Mesenteric fat pad (tissue), 1 donor: ENCODE data around the gene UACA. TPM values are rescaled to one million over a fixed set of nuclear protein-coding genes. Genes with fewer than 3 reads are reported as not detected.
"Not testable (repeated sequence)": the region's sequence is repeated elsewhere in the genome, so short reads cannot be mapped to it uniquely, and the experiment has no call there.

ENCODE experiments used
- DNase-seq: peaks from one replicate; pipeline ENCODE4 v3.0.0-alpha.2; 2020; ENCODE audit warnings: low spot score
- long read RNA-seq: library from polyadenylated mRNA; unstranded; transcript quantifications from one replicate; pipeline ENCODE4 v2.0.0, GENCODE V29; 2020
- total RNA-seq: library from RNA; stranded (reverse); fragmentation: NEBNext Ultra II Directional; extraction: Animal tissue kit (Norgen Biotek cat#: 25700); gene quantifications from one replicate; pipeline ENCODE4 v1.2.1, GENCODE V29; 2021
- donor health status: DM: yes; HTN: yes; CAD: no.

The UACA gene
- 55.9 TPM for total RNA-seq
- long read RNA-seq, transcript UACA-205 (15 exons, 2,060 nt), result major isoform, 7 of 305 reads
- long read RNA-seq, partial matches to known transcripts, result 237 of 305 reads
- long read RNA-seq, other reads (novel, unspliced or antisense), result 61 of 305 reads

GRCh38 chr15:70763120-70763949 lies at the start of gene UACA:
Gene UACA (minus strand): TSS chr15:70763558. CDS start chr15:70763407, 151 bp downstream.
- peak; percentile 99 for DNase-seq

GRCh38 chr15:70812827-70813364 lies 49.5 kb upstream of the UACA start:
- DNase-seq, result no peak

- DNase-seq, result no peak
These were observed 47.7 kb upstream of the UACA start for GRCh38 chr15:70810916-70811578.

GRCh38 chr15:70806992-70807712 lies 43.8 kb upstream of the UACA start:
- no peak for DNase-seq

GRCh38 chr15:70804388-70804787 lies 41.0 kb upstream of the UACA start:
- not testable (repeated sequence) for DNase-seq

- DNase-seq, result no peak
These were observed 39.3 kb upstream of the UACA start for GRCh38 chr15:70802629-70803028.

GRCh38 chr15:70801109-70801508 lies 37.8 kb upstream of the UACA start:
- no peak for DNase-seq

GRCh38 chr15:70799667-70800450 lies 36.5 kb upstream of the UACA start:
- no peak for DNase-seq

- no peak for DNase-seq
These were observed 34.1 kb upstream of the UACA start for GRCh38 chr15:70797464-70797863.

GRCh38 chr15:70796516-70797310 lies 33.4 kb upstream of the UACA start:
- no peak for DNase-seq

GRCh38 chr15:70795311-70795665 lies 31.9 kb upstream of the UACA start:
- DNase-seq, result no peak

GRCh38 chr15:70794596-70795310 lies 31.4 kb upstream of the UACA start:
- DNase-seq, result no peak

- no peak for DNase-seq
These were observed 30.3 kb upstream of the UACA start for GRCh38 chr15:70793694-70794093.

GRCh38 chr15:70792171-70792573 lies 28.8 kb upstream of the UACA start:
- no peak for DNase-seq

GRCh38 chr15:70791259-70791658 lies 27.9 kb upstream of the UACA start:
- DNase-seq, result no peak

GRCh38 chr15:70789213-70789612 lies 25.9 kb upstream of the UACA start:
- DNase-seq, result no peak

- no peak for DNase-seq
These were observed 25.0 kb upstream of the UACA start for GRCh38 chr15:70788114-70789049.

- no peak for DNase-seq
These were observed 23.6 kb upstream of the UACA start for GRCh38 chr15:70786996-70787395.
